AG20443 (cell line): ENCODE measurements around the gene METAP1.
A peak's percentile ranks its signal among the peaks of the same experiment; 100 is the strongest.
"Not testable (repeated sequence)": the region's sequence is repeated elsewhere in the genome, so short reads cannot be mapped to it uniquely, and the experiment has no call there.

Experiments used
- DNase-seq: peaks from one replicate; pipeline ENCODE4 v3.0.0; 2012; ENCODE audit warnings: low spot score, mixed read lengths

Gene METAP1

DNA sequence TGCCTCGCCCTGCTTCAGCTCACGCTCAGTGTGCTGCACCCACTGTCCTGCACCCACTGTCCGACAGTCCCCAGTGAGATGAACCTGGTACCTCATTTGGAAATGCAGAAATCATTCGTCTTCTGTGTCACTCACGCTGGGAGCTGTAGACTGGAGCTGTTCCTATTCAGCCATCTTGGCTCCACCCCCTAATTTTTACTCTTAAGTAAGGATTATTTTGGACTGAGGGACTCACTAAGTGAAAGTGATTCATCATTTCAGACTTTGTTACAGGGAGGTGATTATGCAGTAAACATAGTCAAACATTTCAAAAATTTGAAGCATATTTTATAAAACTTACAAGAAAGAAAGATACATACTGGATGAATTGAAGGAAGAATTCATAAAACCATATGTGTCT lies 104.3 kb downstream of the METAP1 start:
- DNase-seq, result not testable (repeated sequence)

GRCh38 chr4:99100876-99101275 lies 105.4 kb downstream of the METAP1 start:
- peak; percentile 44 for DNase-seq

GRCh38 chr4:99102634-99103033 lies 107.1 kb downstream of the METAP1 start:
- DNase-seq, result no peak

DNA sequence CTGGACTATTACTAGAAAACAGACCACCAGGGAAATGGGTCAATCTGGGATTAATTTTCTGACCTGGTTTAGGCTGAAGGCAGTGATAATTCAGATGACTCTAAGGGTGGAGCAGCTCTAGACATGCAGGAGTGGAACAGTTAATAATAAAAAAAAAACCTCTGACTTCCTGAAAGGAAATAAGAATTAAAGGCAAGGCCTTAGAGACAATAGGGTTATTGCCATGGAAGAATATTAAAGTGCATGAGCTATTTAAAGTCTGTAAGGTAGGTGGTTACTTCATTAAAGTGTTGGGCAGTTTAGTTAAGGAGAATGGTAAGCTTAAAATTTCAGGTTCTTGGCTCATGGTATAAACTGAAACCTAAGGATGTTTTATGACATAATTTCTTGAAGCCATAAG lies 107.6 kb downstream of the METAP1 start:
- DNase-seq, result no peak

DNA sequence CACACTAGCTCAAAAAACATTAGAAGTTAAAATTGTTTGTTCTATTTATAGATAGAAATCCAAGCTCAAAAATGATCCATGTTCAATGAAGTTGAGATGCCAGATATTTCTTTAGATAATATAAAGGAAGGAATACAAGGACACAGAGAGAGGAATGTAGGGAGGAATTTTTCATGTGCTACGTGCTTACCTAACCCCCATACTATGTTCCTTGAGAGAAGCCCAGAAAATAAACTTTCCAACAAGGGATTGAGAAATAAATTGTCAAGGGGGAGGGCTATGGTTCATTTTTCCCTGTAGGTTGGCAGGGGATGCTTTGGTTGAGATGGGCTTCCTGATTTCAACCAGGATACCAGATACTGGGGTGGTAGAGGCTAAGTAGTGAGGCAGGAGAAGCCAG lies 108.6 kb downstream of the METAP1 start:
- peak; percentile 29 for DNase-seq

GRCh38 chr4:99109286-99109685 lies 113.8 kb downstream of the METAP1 start:
- not testable (repeated sequence) for DNase-seq
